Activated CD8-positive, alpha-beta T cell treated with anti-CD3 and anti-CD28 coated beads, Interleukin-2, amount 10 ng/mL, durations not matched to agents 7 days and 5 days (primary cell): ENCODE results near the gene LIN7C. TPM values are rescaled to one million over a fixed set of nuclear protein-coding genes. Genes with fewer than 3 reads are reported as not detected.

ENCODE experiments used
- ATAC-seq: fragments of 150-1000 bp; cut with Tn5 transposase; one replicate; pipeline ENCODE4 v1.10.0; 2021; ENCODE audit warnings: moderate library complexity
- CTCF ChIA-PET: fragments of 350-600 bp; sonication (Branson Sonifier 250); formaldehyde crosslinking; loops from one replicate; lab custom pipeline; 2021; ENCODE audit warnings: antibody characterized with exemption; lab: Charles Lee
- POLR2A ChIA-PET: fragments of 350-600 bp; sonication (Branson Sonifier 250); formaldehyde crosslinking; loops from one replicate; lab custom pipeline; 2021; ENCODE audit warnings: antibody characterized with exemption; lab: Charles Lee
- DNase-seq: peaks from one replicate; pipeline ENCODE4 v3.0.0-alpha.2; 2020
- H3K27ac Mint-ChIP-seq: one replicate; pipeline ENCODE4 v1.8.0; 2021; ENCODE audit warnings: mild to moderate bottlenecking, mixed read lengths
- H3K27me3 Mint-ChIP-seq: one replicate; pipeline ENCODE4 v1.8.0; 2021; ENCODE audit warnings: low read depth, mixed read lengths
- H3K36me3 Mint-ChIP-seq: one replicate; pipeline ENCODE4 v1.8.0; 2021; ENCODE audit warnings: low read depth, mixed read lengths
- H3K4me1 Mint-ChIP-seq: one replicate; pipeline ENCODE4 v1.8.0; 2021; ENCODE audit warnings: low read depth, mixed read lengths
- H3K4me3 Mint-ChIP-seq: one replicate; pipeline ENCODE4 v1.8.0; 2021; ENCODE audit warnings: mild to moderate bottlenecking, mixed read lengths
- H3K9me3 Mint-ChIP-seq: one replicate; pipeline ENCODE4 v1.8.0; 2022; ENCODE audit warnings: mixed read lengths; ENCODE audit not compliant: insufficient read depth
- total RNA-seq, 2 experiments: library from RNA; stranded (reverse); gene quantifications; one replicate each; pipeline ENCODE4 v1.2.3, GENCODE V29; 2021

LIN7C gene
- total RNA-seq, 2 experiments from 2014 or later = 18.9 to 19.0 TPM

DNA sequence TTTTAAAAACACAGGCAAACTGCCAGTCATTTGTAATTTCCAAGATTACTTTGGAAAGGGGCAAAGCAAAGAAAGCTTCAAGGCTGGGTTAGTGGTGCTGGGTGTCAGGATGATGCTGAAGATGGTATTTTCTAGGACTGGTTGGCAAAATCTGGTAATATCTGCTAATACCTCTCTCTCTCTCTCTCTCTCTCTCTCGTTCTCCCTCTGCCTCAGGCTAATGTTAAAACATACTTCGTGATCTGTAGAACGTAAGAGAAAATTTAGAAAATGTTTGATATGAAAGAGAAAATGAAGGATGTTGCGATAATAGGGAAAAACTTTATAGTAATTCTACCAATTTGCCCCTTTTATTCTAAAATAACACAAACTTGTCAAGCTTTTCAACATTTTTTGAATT, 24.6 kb downstream of the LIN7C start:
- Mint-ChIP-seq H3K36me3 (no peaks in the 10 kb centered on the region), H3K4me1 (no peaks in the 10 kb centered on the region), H3K4me3 (no peak overlapping the region), H3K27me3 (no peaks in the 10 kb centered on the region), H3K27ac (no peak overlapping the region), H3K9me3 (no peaks in the 10 kb centered on the region)
- ChIA-PET CTCF (no interaction called here), POLR2A (no interaction called here)
- no peak for DNase-seq
- no peak for ATAC-seq

DNA sequence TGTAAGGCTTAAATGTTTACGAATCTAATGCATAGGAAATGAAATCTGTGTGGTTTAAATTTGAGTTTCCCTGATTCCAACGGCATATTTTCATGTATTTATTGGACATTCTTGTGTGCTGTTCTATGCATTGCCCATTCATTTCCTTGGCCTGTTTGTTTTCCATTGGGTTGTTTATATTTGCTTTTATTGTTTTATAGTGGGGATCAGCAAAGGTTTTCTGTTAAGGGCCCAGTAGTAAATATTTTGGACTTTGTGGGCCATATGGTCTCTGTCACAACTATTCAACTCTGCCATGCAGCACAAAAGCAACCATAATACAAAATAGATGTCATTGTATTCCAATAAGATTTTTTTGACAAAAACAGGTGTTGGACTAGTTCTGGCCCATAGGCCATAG, 28.7 kb downstream of the LIN7C start:
- peaks cover 17% of the 10 kb centered on the region for H3K27me3 Mint-ChIP-seq
- no peaks in the 10 kb centered on the region for H3K9me3 Mint-ChIP-seq
- H3K27ac Mint-ChIP-seq = no peak overlapping the region
- H3K36me3 Mint-ChIP-seq = no peaks in the 10 kb centered on the region
- no peak overlapping the region for H3K4me3 Mint-ChIP-seq
- ATAC-seq (no peak), DNase-seq (no peak)
- ChIA-PET POLR2A (no interaction called here), CTCF (interaction anchor here (1.0 to 3.1 kb wide), 3 partner anchors 8 to 294 kb away, joined by 3 to 15 read pairs (median 9); no protein-coding TSS in a partner anchor)
- H3K4me1 Mint-ChIP-seq = peaks cover 4% of the 10 kb centered on the region

GRCh38 chr11:27477243-27477642, 29.3 kb downstream of the LIN7C start:
- no peaks in the 10 kb centered on the region for H3K36me3 Mint-ChIP-seq
- peaks cover 9% of the 10 kb centered on the region for H3K4me1 Mint-ChIP-seq
- no peaks in the 10 kb centered on the region for H3K9me3 Mint-ChIP-seq
- ChIA-PET POLR2A (no interaction called here), CTCF (interaction anchor here (1.0 to 3.1 kb wide), 3 partner anchors 9 to 294 kb away, joined by 3 to 15 read pairs (median 9); no protein-coding TSS in a partner anchor)
- no peak overlapping the region for H3K4me3 Mint-ChIP-seq
- peaks cover 22% of the 10 kb centered on the region for H3K27me3 Mint-ChIP-seq
- H3K27ac Mint-ChIP-seq = no peak overlapping the region
- DNase-seq (no peak), ATAC-seq (no peak)

DNA sequence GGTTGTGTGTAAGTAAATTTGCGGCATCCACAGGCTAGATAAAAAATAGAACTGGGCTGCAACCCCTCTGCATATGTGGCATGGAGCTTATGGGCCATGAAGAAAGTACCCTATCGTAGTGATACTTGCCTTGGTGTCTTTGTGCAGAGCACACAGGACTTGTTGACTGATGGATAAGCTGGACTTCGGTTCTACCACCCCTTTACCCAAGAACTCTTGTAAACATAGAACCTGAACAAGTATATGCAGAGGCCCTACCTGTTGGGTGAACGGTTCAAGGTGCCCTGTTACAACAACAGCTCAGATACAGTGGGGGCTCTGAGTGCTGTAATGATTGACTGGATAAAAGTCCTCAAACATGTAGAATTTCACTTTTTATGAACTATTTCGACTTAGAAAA, 30.9 kb downstream of the LIN7C start:
- no peak for DNase-seq
- no peak overlapping the region for H3K27ac Mint-ChIP-seq
- H3K36me3 Mint-ChIP-seq = no peaks in the 10 kb centered on the region
- ATAC-seq = no peak
- no peak overlapping the region for H3K4me3 Mint-ChIP-seq
- H3K27me3 Mint-ChIP-seq = peaks cover 32% of the 10 kb centered on the region
- H3K9me3 Mint-ChIP-seq = no peaks in the 10 kb centered on the region
- peaks cover 12% of the 10 kb centered on the region for H3K4me1 Mint-ChIP-seq
- ChIA-PET POLR2A (interaction anchor here (0.5 kb wide), 1 partner anchor 9 kb away, joined by 3 read pairs; no protein-coding TSS in a partner anchor), CTCF (interaction anchor here (1.1 to 3.1 kb wide), 4 partner anchors 11 to 292 kb away, joined by 4 to 15 read pairs (median 4); no protein-coding TSS in a partner anchor)

DNA sequence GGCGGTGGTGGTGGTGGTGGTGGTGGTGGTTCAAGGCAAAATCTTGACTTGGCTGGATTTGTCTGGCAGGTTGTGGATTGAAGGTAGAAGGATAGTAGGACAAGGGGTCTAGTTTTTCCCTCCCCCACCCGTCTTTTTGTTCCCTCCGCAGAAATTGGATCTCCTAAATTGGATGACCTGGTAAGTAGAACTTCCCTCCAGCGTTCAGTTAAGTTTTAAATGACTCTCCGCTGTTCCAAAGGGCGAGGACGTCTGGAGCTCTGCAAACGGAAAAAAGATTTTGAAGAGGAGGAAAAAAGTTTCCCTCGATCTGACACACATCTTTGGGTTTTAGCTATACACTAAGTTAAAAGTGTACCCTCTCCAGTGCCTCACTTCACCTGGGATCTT, 33.6 kb downstream of the LIN7C start:
- peak overlapping the region; percentile 18 for H3K4me3 Mint-ChIP-seq
- H3K27ac Mint-ChIP-seq = no peak overlapping the region
- peaks cover 12% of the 10 kb centered on the region for H3K4me1 Mint-ChIP-seq
- ChIA-PET POLR2A (no interaction called here), CTCF (interaction anchor here (1.4 kb wide), 2 partner anchors 14 to 23 kb away, joined by 4 to 5 read pairs; no protein-coding TSS in a partner anchor)
- no peak for ATAC-seq
- H3K9me3 Mint-ChIP-seq = no peaks in the 10 kb centered on the region
- H3K36me3 Mint-ChIP-seq = no peaks in the 10 kb centered on the region
- peaks cover 44% of the 10 kb centered on the region for H3K27me3 Mint-ChIP-seq
- DNase-seq = no peak

DNA sequence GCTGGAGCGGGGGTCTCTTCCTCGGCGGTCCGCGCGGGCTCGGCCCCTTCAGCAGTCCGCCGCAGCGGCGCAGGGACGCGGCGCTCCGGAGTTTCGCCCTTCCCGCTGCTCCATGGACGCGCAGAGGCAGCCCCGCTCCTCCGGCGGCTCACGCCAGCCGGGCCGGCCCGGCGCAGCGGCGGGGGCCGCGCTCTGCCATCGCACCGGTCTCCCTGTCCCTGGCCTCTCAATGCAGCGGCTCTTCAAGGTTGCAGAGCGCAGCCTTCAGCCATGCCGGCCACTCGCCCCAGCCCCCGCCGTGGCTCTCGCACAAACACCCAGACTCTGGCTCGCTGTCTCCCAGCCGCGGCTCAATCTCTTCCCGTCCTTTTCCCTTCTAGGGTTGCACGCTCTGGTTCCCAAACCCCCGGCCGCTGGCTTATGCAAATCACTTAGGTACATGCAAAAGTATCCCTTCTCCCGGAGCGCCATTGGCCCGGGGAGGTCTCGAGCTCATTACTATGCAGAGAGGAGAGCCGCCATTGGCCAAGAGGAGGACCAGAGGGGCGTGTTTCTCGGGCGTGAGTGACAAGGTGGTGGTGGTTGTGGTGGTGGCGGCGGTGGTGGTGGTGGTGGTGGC, 34.1 kb downstream of the LIN7C start, which contains the start of gene LGR4:
LGR4 (minus strand) TSS at position 393 of the 619 bp plus-strand sequence. CDS start 488 bp downstream, outside the sequence.
- H3K27ac Mint-ChIP-seq = no peak within 1 kb of the TSS
- POLR2A ChIA-PET = no interaction called here
- H3K36me3 Mint-ChIP-seq = no peaks in the 10 kb centered on the region
- CTCF ChIA-PET = interaction anchor here (1.1 to 1.4 kb wide), 3 partner anchors 13 to 24 kb away, joined by 3 to 5 read pairs (median 4); no protein-coding TSS in a partner anchor
- H3K4me3 Mint-ChIP-seq = peak within 1 kb of the TSS; percentile 72
- peaks cover 46% of the 10 kb centered on the region for H3K27me3 Mint-ChIP-seq
- ATAC-seq (peak; percentile 67), DNase-seq (peak; percentile 57)
- no peaks in the 10 kb centered on the region for H3K9me3 Mint-ChIP-seq
- peaks cover 12% of the 10 kb centered on the region for H3K4me1 Mint-ChIP-seq

DNA sequence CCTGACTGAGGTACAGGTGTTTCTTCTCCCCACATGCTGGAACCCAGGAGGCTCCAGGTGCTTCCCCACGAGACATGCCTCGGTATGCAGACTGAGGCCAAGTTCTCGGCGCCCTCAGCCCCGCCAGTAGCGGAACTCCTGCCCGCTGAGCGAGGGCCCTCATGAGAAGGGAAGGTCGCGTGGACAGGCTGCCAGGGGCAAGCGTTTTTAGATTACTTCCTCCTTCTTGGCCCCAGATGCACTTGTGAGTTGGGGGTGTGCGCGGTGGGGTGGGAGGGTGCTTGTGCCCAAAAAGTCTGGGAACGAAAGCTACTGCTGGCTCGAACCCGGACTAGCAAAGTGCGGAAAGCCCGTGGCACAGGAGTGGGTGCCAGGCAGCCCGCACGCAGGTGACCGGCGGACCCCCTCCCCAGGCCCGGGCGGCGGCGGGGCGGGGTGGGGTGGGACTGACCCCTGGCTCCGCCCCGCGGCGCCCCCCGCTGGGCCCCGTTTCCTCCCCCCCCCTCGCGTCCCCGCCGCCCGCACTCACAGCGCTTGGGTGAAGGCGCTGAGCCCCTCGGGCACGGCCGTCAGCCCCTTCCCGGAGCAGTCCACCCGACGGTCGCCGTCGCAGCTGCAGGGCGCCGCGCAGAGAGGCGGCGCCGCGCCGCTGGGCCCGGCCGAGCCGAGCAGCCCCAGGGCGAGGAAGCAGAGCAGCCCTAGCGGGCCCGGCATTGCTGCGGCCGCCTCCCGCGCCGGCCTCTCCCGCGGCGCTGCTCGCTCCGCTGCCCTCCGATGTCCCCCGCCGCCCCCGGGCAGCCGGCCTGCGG, 34.8 kb downstream of the LIN7C start:
- ChIA-PET CTCF (interaction anchor here (1.1 to 1.4 kb wide), 3 partner anchors 14 to 24 kb away, joined by 3 to 5 read pairs (median 4); no protein-coding TSS in a partner anchor), POLR2A (no interaction called here)
- H3K4me3 Mint-ChIP-seq = peak overlapping the region; percentile 57
- ATAC-seq (peak; percentile 85), DNase-seq (peak; percentile 24)
- no peak overlapping the region for H3K27ac Mint-ChIP-seq
- peaks cover 46% of the 10 kb centered on the region for H3K27me3 Mint-ChIP-seq
- no peaks in the 10 kb centered on the region for H3K9me3 Mint-ChIP-seq
- no peaks in the 10 kb centered on the region for H3K36me3 Mint-ChIP-seq
- H3K4me1 Mint-ChIP-seq = peaks cover 12% of the 10 kb centered on the region

- POLR2A ChIA-PET = no interaction called here
- H3K36me3 Mint-ChIP-seq = no peaks in the 10 kb centered on the region
- H3K4me1 Mint-ChIP-seq = peaks cover 12% of the 10 kb centered on the region
- ATAC-seq (no peak), DNase-seq (no peak)
- H3K27me3 Mint-ChIP-seq = peaks cover 49% of the 10 kb centered on the region
- CTCF ChIA-PET = interaction anchor here (0.8 kb wide), 1 partner anchor 15 kb away, joined by 4 read pairs; no protein-coding TSS in a partner anchor
- H3K4me3 Mint-ChIP-seq = no peak overlapping the region
- no peak overlapping the region for H3K27ac Mint-ChIP-seq
- no peaks in the 10 kb centered on the region for H3K9me3 Mint-ChIP-seq
These were observed 35.6 kb downstream of the LIN7C start for GRCh38 chr11:27470826-27471588.

DNA sequence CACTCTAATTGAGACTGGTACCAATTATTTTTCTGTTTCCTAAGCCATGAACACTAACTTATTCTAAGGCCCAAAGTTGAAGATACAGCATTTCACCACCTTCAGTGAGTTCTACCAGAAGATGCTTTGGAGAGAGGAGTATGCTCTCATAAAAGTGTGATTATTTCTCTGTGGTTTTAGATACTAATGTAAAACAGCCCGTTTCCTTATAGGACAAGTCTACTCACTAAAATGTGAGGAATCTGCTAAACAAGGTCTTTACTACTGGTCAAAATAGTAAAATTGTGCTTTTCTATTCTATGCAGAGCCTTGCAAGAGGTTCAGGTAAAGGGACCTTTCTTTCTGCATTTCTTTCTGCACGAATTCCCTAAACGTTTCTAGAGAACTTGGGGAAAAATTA, 36.4 kb downstream of the LIN7C start:
- POLR2A ChIA-PET = no interaction called here
- CTCF ChIA-PET = interaction anchor here (0.6 kb wide), 1 partner anchor 27 kb away, joined by 3 read pairs; no protein-coding TSS in a partner anchor
- Mint-ChIP-seq H3K27ac (no peak overlapping the region), H3K4me3 (no peak overlapping the region), H3K27me3 (peaks cover 46% of the 10 kb centered on the region), H3K4me1 (peaks cover 12% of the 10 kb centered on the region), H3K9me3 (no peaks in the 10 kb centered on the region), H3K36me3 (no peaks in the 10 kb centered on the region)
- ATAC-seq = no peak
- no peak for DNase-seq

DNA sequence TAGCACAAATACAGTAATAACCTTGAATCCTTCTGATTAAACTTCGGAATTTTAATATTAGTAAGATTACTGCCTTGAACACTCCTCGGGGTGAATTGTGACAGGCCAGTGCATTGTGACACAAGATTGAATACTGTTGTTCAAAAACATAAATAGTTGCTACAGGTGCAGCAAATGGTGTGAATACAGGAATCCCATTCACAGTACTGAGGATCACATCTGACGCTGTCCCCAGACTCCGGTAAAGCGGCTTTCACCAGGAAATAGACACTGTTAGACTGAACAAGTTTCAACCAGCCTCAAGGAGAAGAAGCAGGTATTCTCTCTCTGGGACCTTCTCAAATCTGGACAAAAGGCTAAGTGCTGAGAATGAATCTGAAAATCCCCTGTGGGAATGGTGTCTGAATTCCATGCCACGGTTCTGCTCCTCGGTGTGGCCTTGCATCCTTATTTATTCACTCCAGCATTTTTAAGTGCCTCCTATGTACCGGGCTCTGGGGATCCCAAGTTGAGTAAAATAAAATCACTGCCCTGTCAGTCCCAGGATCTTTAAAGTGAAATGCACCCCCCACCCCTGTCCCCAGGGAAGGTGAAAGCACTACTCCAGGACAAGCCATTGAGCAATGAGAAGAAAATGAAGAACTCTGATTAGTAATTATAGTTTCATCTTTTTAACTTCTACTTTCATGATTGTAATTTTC, 37.4 kb downstream of the LIN7C start:
- no peak for DNase-seq
- Mint-ChIP-seq H3K9me3 (no peaks in the 10 kb centered on the region), H3K27me3 (peaks cover 46% of the 10 kb centered on the region), H3K4me1 (peaks cover 12% of the 10 kb centered on the region), H3K27ac (no peak overlapping the region), H3K4me3 (no peak overlapping the region), H3K36me3 (no peaks in the 10 kb centered on the region)
- POLR2A ChIA-PET = interaction anchor here (0.6 kb wide), 1 partner anchor 41 kb away, joined by 3 read pairs; no protein-coding TSS in a partner anchor
- CTCF ChIA-PET = no interaction called here
- ATAC-seq = no peak
